Measurements from ENCODE around the gene MAGEA4. TPM values are rescaled to one million over a fixed set of nuclear protein-coding genes. Genes with fewer than 3 reads are reported as not detected.

Gene MAGEA4
- total RNA-seq, result not detected in 3 replicates
- long read RNA-seq, result 0 reads

GRCh38 chrX:151912780-151913179 lies at the start of gene MAGEA4:
Gene MAGEA4, plus strand, starts transcription at chrX:151912889. Its CDS starts 10,776 bp downstream, at chrX:151923665.
- peaks cover 4% of the 10 kb centered on the region for H3K9me3 Mint-ChIP-seq (ENCODE audit: low read depth)
- DNase-seq (ENCODE audit: low spot score), result no peak
- TF ChIP-seq CTCF (IDR thresholded peaks at IDR 0.05), result no peak
- no peak within 1 kb of the TSS for H3K27ac Mint-ChIP-seq (ENCODE audit: unreplicated experiment)
- H3K4me3 Mint-ChIP-seq (ENCODE audit: unreplicated experiment), result no peak within 1 kb of the TSS
- no peaks in the 10 kb centered on the region for H3K27me3 Mint-ChIP-seq (ENCODE audit: low read depth)
- no peaks in the 10 kb centered on the region for H3K36me3 Mint-ChIP-seq (ENCODE audit: low read depth)
- H3K4me1 Mint-ChIP-seq (ENCODE audit: low read depth), result no peaks in the 10 kb centered on the region

GRCh38 chrX:151870602-151871001 lies 42.1 kb upstream of the MAGEA4 start:
- no peaks in the 10 kb centered on the region for H3K27me3 Mint-ChIP-seq (ENCODE audit: low read depth)
- TF ChIP-seq CTCF (IDR thresholded peaks at IDR 0.05), result no peak
- peaks cover 43% of the 10 kb centered on the region for H3K9me3 Mint-ChIP-seq (ENCODE audit: low read depth)
- H3K4me1 Mint-ChIP-seq (ENCODE audit: low read depth), result no peaks in the 10 kb centered on the region
- peaks cover 2% of the 10 kb centered on the region for H3K36me3 Mint-ChIP-seq (ENCODE audit: low read depth)
- DNase-seq (ENCODE audit: low spot score), result no peak
- H3K4me3 Mint-ChIP-seq (ENCODE audit: unreplicated experiment), result no peak overlapping the region
- H3K27ac Mint-ChIP-seq (ENCODE audit: unreplicated experiment), result no peak overlapping the region

GRCh38 chrX:151871244-151871643 lies 41.4 kb upstream of the MAGEA4 start:
- H3K27me3 Mint-ChIP-seq (ENCODE audit: low read depth), result no peaks in the 10 kb centered on the region

GRCh38 chrX:151873096-151873495 lies 39.6 kb upstream of the MAGEA4 start:
- Mint-ChIP-seq H3K27ac (ENCODE audit: unreplicated experiment) (no peak overlapping the region), H3K36me3 (ENCODE audit: low read depth) (no peaks in the 10 kb centered on the region), H3K9me3 (ENCODE audit: low read depth) (peaks cover 47% of the 10 kb centered on the region), H3K4me3 (ENCODE audit: unreplicated experiment) (no peak overlapping the region), H3K27me3 (ENCODE audit: low read depth) (no peaks in the 10 kb centered on the region), H3K4me1 (ENCODE audit: low read depth) (no peaks in the 10 kb centered on the region)
- DNase-seq (ENCODE audit: low spot score), result no peak
- no peak for TF ChIP-seq CTCF (IDR thresholded peaks at IDR 0.05)

More at GRCh38 chrX:151871244-151871643, 41.4 kb upstream of the MAGEA4 start:
- no peak overlapping the region for H3K27ac Mint-ChIP-seq (ENCODE audit: unreplicated experiment)
- H3K4me1 Mint-ChIP-seq (ENCODE audit: low read depth), result no peaks in the 10 kb centered on the region
- TF ChIP-seq CTCF (IDR thresholded peaks at IDR 0.05), result no peak
- H3K36me3 Mint-ChIP-seq (ENCODE audit: low read depth), result peaks cover 2% of the 10 kb centered on the region
- H3K9me3 Mint-ChIP-seq (ENCODE audit: low read depth), result peaks cover 48% of the 10 kb centered on the region
- no peak for DNase-seq (ENCODE audit: low spot score)
- no peak overlapping the region for H3K4me3 Mint-ChIP-seq (ENCODE audit: unreplicated experiment)

- H3K4me1 Mint-ChIP-seq (ENCODE audit: low read depth), result no peaks in the 10 kb centered on the region
- no peaks in the 10 kb centered on the region for H3K36me3 Mint-ChIP-seq (ENCODE audit: low read depth)
- no peak for DNase-seq (ENCODE audit: low spot score)
- H3K27me3 Mint-ChIP-seq (ENCODE audit: low read depth), result no peaks in the 10 kb centered on the region
- no peak for TF ChIP-seq CTCF (IDR thresholded peaks at IDR 0.05)
- H3K9me3 Mint-ChIP-seq (ENCODE audit: low read depth), result peaks cover 39% of the 10 kb centered on the region
- no peak overlapping the region for H3K4me3 Mint-ChIP-seq (ENCODE audit: unreplicated experiment)
- H3K27ac Mint-ChIP-seq (ENCODE audit: unreplicated experiment), result no peak overlapping the region
Measured at GRCh38 chrX:151875270-151876026, 37.2 kb upstream of the MAGEA4 start.

Measured in chondrocyte (in vitro differentiated cells).